WTC11 (cell line): Measurements from ENCODE around the gene AMTN. TPM values are rescaled to one million over a fixed set of nuclear protein-coding genes. Genes with fewer than 3 reads are reported as not detected.

ENCODE experiments used
- ATAC-seq: fragments of 200-7000 bp; cut with Tn5 transposase; 2 replicates; pipeline ENCODE4 v1.10.0; 2021; ENCODE audit warnings: mild to moderate bottlenecking, moderate library complexity
- Bru-seq: library from RNA; stranded (reverse); fragments of 400-500 nt; gene quantifications from one replicate; lab custom pipeline; 2021; lab: Mats Ljungman, UMichigan
- CTCF ChIA-PET: fragments of 300-600 bp; sonication (Branson Sonifier 250); formaldehyde crosslinking; loops from one replicate; lab custom pipeline; 2021; ENCODE audit warnings: antibody characterized with exemption; lab: Charles Lee
- POLR2A ChIA-PET: fragments of 350-600 bp; sonication (Branson Sonifier 250); formaldehyde crosslinking; loops from one replicate; lab custom pipeline; 2021; ENCODE audit warnings: antibody characterized with exemption; lab: Charles Lee
- DNase-seq: peaks from one replicate; pipeline ENCODE4 v3.0.0; 2021; ENCODE audit warnings: low spot score
- H3K27ac Mint-ChIP-seq: 2 replicates; pipeline ENCODE4 v1.8.0; 2021; ENCODE audit warnings: mixed read lengths
- H3K27me3 Mint-ChIP-seq: 2 replicates; pipeline ENCODE4 v1.8.0; 2021; ENCODE audit warnings: low read depth, mild to moderate bottlenecking, moderate library complexity, mixed read lengths
- H3K36me3 Mint-ChIP-seq: 2 replicates; pipeline ENCODE4 v1.8.0; 2021; ENCODE audit warnings: mixed read lengths
- H3K4me1 Mint-ChIP-seq: 2 replicates; pipeline ENCODE4 v1.8.0; 2022; ENCODE audit warnings: mixed read lengths
- H3K4me3 Mint-ChIP-seq: 2 replicates; pipeline ENCODE4 v1.8.0; 2021; ENCODE audit warnings: mild to moderate bottlenecking, moderate library complexity, mixed read lengths
- H3K9me3 Mint-ChIP-seq: 2 replicates; pipeline ENCODE4 v1.8.0; 2021; ENCODE audit warnings: mixed read lengths
- AR ChIP-seq: fragments of 250-450 bp; sonication (Bioruptor Pico); IDR thresholded peaks from 2 replicates; pipeline ENCODE4 v1.9.0; 2021; ENCODE audit warnings: mild to moderate bottlenecking
- ATF2 ChIP-seq: sonication (generic); formaldehyde crosslinking; IDR thresholded peaks from 2 replicates; pipeline ENCODE4 v1.8.1; 2022; ENCODE audit warnings: low read depth, missing genetic modification reagents, borderline replicate concordance
- ATF3 ChIP-seq: sonication (generic); formaldehyde crosslinking; conservative IDR thresholded peaks from 2 replicates; pipeline ENCODE4 v1.8.1; 2022; ENCODE audit warnings: mild to moderate bottlenecking, missing genetic modification reagents
- CTCF ChIP-seq: fragments of 200-600 bp; IDR thresholded peaks from 2 replicates; pipeline ENCODE4 v1.8.0; 2022; ENCODE audit warnings: antibody characterized with exemption
- E2F5 ChIP-seq: sonication (generic); formaldehyde crosslinking; IDR thresholded peaks from 2 replicates; pipeline ENCODE4 v1.8.1; 2022; ENCODE audit warnings: mild to moderate bottlenecking, moderate library complexity, missing genetic modification reagents
- FOXJ3 ChIP-seq: sonication (generic); formaldehyde crosslinking; IDR thresholded peaks from 2 replicates; pipeline ENCODE4 v1.9.0; 2021; ENCODE audit warnings: missing genetic modification reagents, mild to moderate bottlenecking, borderline replicate concordance
- GTF2I ChIP-seq: fragments of 250-450 bp; sonication (Bioruptor Pico); conservative IDR thresholded peaks from 2 replicates; pipeline ENCODE4 v1.4.0; 2021; ENCODE audit warnings: mild to moderate bottlenecking
- MAX ChIP-seq: sonication (generic); formaldehyde crosslinking; IDR thresholded peaks from 2 replicates; pipeline ENCODE4 v1.8.0; 2022; ENCODE audit warnings: mild to moderate bottlenecking, missing genetic modification reagents
- MYBL2 ChIP-seq: sonication (generic); formaldehyde crosslinking; IDR thresholded peaks from 2 replicates; pipeline ENCODE4 v1.8.1; 2023; ENCODE audit warnings: mild to moderate bottlenecking, moderate library complexity, missing genetic modification reagents
- NFE2L1 ChIP-seq: sonication (generic); formaldehyde crosslinking; IDR thresholded peaks from 2 replicates; pipeline ENCODE4 v1.8.1; 2023; ENCODE audit warnings: missing genetic modification reagents
- NR2C2 ChIP-seq: sonication (generic); formaldehyde crosslinking; IDR thresholded peaks from 2 replicates; pipeline ENCODE4 v1.8.0; 2022; ENCODE audit warnings: mild to moderate bottlenecking, missing genetic modification reagents
- PRRX2 ChIP-seq: fragments of 250-450 bp; sonication (Bioruptor Pico); IDR thresholded peaks from 2 replicates; pipeline ENCODE4 v1.8.0; 2021; ENCODE audit warnings: mild to moderate bottlenecking
- SOX15 ChIP-seq: fragments of 250-450 bp; sonication (Bioruptor Pico); IDR thresholded peaks from 2 replicates; pipeline ENCODE4 v1.9.0; 2021; ENCODE audit warnings: mild to moderate bottlenecking
- TCF7 ChIP-seq: sonication (generic); formaldehyde crosslinking; IDR thresholded peaks from 2 replicates; pipeline ENCODE4 v1.8.0; 2022; ENCODE audit warnings: mild to moderate bottlenecking, low read depth, missing genetic modification reagents, moderate library complexity
- TEAD1 ChIP-seq: sonication (generic); formaldehyde crosslinking; IDR thresholded peaks from 2 replicates; pipeline ENCODE4 v1.8.0; 2022; ENCODE audit warnings: mild to moderate bottlenecking, missing genetic modification reagents
- ZNF263 ChIP-seq: sonication (generic); formaldehyde crosslinking; IDR thresholded peaks from 2 replicates; pipeline ENCODE4 v1.8.1; 2022; ENCODE audit warnings: low read depth, mild to moderate bottlenecking, moderate library complexity, missing genetic modification reagents
- ZNF317 ChIP-seq: sonication (generic); formaldehyde crosslinking; IDR thresholded peaks from 2 replicates; pipeline ENCODE4 v1.8.1; 2023; ENCODE audit warnings: low read depth, mild to moderate bottlenecking, moderate library complexity, missing genetic modification reagents, borderline replicate concordance
- ZNF512 ChIP-seq: sonication (generic); formaldehyde crosslinking; IDR thresholded peaks from 2 replicates; pipeline ENCODE4 v1.8.1; 2022; ENCODE audit warnings: missing genetic modification reagents, borderline replicate concordance
- long read RNA-seq, 3 experiments: library from RNA in 1 of 3; library from capped mRNA in 1 of 3; library from polyadenylated mRNA in 1 of 3; unstranded in 2 of 3; stranded (forward) in 1 of 3; transcript quantifications; one replicate each; pipeline ENCODE4 v2.0.0, GENCODE V29; 2021
- total RNA-seq: library from RNA; stranded (reverse); gene quantifications from 3 replicates; pipeline ENCODE4 v1.2.3, GENCODE V29; 2021
- TF ChIP-seq, protein P1 (sequence below): sonication (generic); formaldehyde crosslinking; IDR thresholded peaks from 2 replicates; pipeline ENCODE4 v1.8.0; 2022; ENCODE audit warnings: mild to moderate bottlenecking, missing genetic modification reagents
- TF ChIP-seq, protein P2 (sequence below): sonication (generic); formaldehyde crosslinking; IDR thresholded peaks from 2 replicates; pipeline ENCODE4 v1.8.1; 2023; ENCODE audit warnings: mild to moderate bottlenecking, missing genetic modification reagents, borderline replicate concordance

AMTN gene, protein sequence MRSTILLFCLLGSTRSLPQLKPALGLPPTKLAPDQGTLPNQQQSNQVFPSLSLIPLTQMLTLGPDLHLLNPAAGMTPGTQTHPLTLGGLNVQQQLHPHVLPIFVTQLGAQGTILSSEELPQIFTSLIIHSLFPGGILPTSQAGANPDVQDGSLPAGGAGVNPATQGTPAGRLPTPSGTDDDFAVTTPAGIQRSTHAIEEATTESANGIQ
- total RNA-seq (not detected in 3 replicates), Bru-seq, nascent RNA (not detected)
- long read RNA-seq, experiment 1 = 0 reads
- long read RNA-seq, experiment 2 = 0 reads
- long read RNA-seq, experiment 3 = 0 reads

DNA sequence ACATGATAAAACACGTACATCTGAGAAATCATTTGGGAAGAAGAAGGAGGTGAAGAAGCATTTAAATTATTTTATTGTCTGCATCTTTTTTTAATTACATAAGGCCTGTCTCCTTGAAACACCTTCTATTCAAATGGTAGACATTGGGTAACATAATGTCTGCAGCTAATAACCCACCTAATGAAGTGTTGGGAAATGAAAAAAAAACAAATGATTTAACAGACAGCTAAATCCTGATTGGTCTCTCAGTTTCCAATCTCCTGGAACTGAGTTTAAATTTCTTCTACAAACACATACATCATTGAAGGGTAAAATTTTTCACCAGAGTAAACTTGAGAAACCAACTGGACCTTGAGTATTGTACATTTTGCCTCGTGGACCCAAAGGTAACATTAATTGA is at the start of gene AMTN:
TSS of gene AMTN (plus strand) at position 301 of the 400 bp plus-strand sequence. CDS start 209 bp downstream, outside the sequence.
- ATAC-seq (no peak), DNase-seq (no peak)
- Mint-ChIP-seq H3K4me3 (no peak within 1 kb of the TSS), H3K36me3 (no peaks in the 10 kb centered on the region), H3K9me3 (no peaks in the 10 kb centered on the region), H3K27ac (no peak within 1 kb of the TSS), H3K27me3 (no peaks in the 10 kb centered on the region), H3K4me1 (no peaks in the 10 kb centered on the region)
- POLR2A ChIA-PET = no interaction called here
- TF ChIP-seq TCF7 = no peak
- TF ChIP-seq, protein P1, sequence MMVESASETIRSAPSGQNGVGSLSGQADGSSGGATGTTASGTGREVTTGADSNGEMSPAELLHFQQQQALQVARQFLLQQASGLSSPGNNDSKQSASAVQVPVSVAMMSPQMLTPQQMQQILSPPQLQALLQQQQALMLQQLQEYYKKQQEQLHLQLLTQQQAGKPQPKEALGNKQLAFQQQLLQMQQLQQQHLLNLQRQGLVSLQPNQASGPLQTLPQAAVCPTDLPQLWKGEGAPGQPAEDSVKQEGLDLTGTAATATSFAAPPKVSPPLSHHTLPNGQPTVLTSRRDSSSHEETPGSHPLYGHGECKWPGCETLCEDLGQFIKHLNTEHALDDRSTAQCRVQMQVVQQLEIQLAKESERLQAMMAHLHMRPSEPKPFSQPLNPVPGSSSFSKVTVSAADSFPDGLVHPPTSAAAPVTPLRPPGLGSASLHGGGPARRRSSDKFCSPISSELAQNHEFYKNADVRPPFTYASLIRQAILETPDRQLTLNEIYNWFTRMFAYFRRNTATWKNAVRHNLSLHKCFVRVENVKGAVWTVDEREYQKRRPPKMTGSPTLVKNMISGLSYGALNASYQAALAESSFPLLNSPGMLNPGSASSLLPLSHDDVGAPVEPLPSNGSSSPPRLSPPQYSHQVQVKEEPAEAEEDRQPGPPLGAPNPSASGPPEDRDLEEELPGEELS (CRISPR knock-in tag) = no peak
- TF ChIP-seq ZNF512 = no peak
- TF ChIP-seq ATF2 (CRISPR knock-in tag) = no peak
- no peak for TF ChIP-seq MYBL2 (CRISPR knock-in tag)
- no peak for TF ChIP-seq NR2C2
- no peak for TF ChIP-seq ZNF263
- TF ChIP-seq GTF2I (CRISPR knock-in tag) = no peak
- TF ChIP-seq ZNF317 = no peak
- TF ChIP-seq TEAD1 (CRISPR knock-in tag) = no peak
- TF ChIP-seq ATF3 (CRISPR knock-in tag) = no peak
- TF ChIP-seq, protein P2, sequence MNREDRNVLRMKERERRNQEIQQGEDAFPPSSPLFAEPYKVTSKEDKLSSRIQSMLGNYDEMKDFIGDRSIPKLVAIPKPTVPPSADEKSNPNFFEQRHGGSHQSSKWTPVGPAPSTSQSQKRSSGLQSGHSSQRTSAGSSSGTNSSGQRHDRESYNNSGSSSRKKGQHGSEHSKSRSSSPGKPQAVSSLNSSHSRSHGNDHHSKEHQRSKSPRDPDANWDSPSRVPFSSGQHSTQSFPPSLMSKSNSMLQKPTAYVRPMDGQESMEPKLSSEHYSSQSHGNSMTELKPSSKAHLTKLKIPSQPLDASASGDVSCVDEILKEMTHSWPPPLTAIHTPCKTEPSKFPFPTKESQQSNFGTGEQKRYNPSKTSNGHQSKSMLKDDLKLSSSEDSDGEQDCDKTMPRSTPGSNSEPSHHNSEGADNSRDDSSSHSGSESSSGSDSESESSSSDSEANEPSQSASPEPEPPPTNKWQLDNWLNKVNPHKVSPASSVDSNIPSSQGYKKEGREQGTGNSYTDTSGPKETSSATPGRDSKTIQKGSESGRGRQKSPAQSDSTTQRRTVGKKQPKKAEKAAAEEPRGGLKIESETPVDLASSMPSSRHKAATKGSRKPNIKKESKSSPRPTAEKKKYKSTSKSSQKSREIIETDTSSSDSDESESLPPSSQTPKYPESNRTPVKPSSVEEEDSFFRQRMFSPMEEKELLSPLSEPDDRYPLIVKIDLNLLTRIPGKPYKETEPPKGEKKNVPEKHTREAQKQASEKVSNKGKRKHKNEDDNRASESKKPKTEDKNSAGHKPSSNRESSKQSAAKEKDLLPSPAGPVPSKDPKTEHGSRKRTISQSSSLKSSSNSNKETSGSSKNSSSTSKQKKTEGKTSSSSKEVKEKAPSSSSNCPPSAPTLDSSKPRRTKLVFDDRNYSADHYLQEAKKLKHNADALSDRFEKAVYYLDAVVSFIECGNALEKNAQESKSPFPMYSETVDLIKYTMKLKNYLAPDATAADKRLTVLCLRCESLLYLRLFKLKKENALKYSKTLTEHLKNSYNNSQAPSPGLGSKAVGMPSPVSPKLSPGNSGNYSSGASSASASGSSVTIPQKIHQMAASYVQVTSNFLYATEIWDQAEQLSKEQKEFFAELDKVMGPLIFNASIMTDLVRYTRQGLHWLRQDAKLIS (CRISPR knock-in tag) = no peak
- TF ChIP-seq AR (CRISPR knock-in tag) = no peak
- no peak for TF ChIP-seq PRRX2 (CRISPR knock-in tag)
- TF ChIP-seq NFE2L1 (CRISPR knock-in tag) = no peak
- TF ChIP-seq FOXJ3 = no peak
- no peak for TF ChIP-seq MAX (CRISPR knock-in tag)
- TF ChIP-seq E2F5 = no peak
- no peak for TF ChIP-seq SOX15 (CRISPR knock-in tag)
- no peak for TF ChIP-seq CTCF
- TF ChIP-seq, all 79 proteins: peak for 0
- CTCF ChIA-PET = interaction anchor here (0.6 kb wide), 1 partner anchor 310 kb away, joined by 4 read pairs; no protein-coding TSS in a partner anchor
